Uterus (tissue), 2 donors: ENCODE data around the gene MEIS2.

Experiments used
- POLR2A ChIP-seq, 2 donors: fragments of 450-650 bp; IDR thresholded peaks; one replicate each; pipeline ENCODE4 v1.6.1; 2016; ENCODE audit warnings: antibody characterized with exemption in 2 of 2, mild to moderate bottlenecking in 1 of 2, moderate library complexity in 1 of 2
- TF ChIP-seq, protein P1 (sequence below), 4 experiments: fragments of 200-600 bp in 2 of 4; fragments of 450-650 bp in 2 of 4; sonication (generic) in 2 of 4; IDR thresholded peaks; one replicate each; pipeline ENCODE4 v1.5.1; 2016 to 2019; ENCODE audit warnings: antibody characterized with exemption in 4 of 4, mild to moderate bottlenecking in 2 of 4, moderate library complexity in 1 of 4

DNA sequence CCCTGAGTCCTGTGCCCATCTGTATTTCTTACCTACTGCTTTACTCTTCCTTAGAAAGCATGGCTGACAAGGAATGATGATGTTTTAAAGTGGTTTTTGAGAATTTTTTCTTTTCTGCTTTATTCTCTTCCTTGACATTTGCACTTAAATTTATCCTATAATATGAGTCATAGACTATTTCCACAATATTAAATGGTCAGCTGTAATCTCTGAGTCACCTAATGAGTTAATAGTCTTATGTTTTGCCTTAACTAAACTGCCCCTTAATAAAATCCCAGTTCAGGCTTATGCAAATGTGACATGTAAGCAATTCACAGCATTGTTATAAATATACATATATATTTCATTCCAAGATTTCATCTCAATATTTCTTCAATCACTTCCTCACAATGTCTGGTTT lies 23.8 kb downstream of the MEIS2 start:
- TF ChIP-seq POLR2A (IDR thresholded peaks at IDR 0.05) = no peak
- TF ChIP-seq, protein P1, sequence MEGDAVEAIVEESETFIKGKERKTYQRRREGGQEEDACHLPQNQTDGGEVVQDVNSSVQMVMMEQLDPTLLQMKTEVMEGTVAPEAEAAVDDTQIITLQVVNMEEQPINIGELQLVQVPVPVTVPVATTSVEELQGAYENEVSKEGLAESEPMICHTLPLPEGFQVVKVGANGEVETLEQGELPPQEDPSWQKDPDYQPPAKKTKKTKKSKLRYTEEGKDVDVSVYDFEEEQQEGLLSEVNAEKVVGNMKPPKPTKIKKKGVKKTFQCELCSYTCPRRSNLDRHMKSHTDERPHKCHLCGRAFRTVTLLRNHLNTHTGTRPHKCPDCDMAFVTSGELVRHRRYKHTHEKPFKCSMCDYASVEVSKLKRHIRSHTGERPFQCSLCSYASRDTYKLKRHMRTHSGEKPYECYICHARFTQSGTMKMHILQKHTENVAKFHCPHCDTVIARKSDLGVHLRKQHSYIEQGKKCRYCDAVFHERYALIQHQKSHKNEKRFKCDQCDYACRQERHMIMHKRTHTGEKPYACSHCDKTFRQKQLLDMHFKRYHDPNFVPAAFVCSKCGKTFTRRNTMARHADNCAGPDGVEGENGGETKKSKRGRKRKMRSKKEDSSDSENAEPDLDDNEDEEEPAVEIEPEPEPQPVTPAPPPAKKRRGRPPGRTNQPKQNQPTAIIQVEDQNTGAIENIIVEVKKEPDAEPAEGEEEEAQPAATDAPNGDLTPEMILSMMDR (IDR thresholded peaks at IDR 0.05) = no peak
